Astrocyte (in vitro differentiated cells and primary cell): ENCODE measurements around the gene PBRM1. TPM values are rescaled to one million over a fixed set of nuclear protein-coding genes. Genes with fewer than 3 reads are reported as not detected.

ENCODE experiments used
- DNase-seq: peaks from one replicate; pipeline ENCODE4 v3.0.0-alpha.2; 2010; ENCODE audit warnings: low read depth
- FAIRE-seq: peaks from 2 replicates; lab custom pipeline; 2011; peaks lifted over from hg19 to GRCh38; lab: Jason Lieb, UNC
- H2AFZ ChIP-seq: 2 replicates; pipeline ENCODE4 v1.6.0; 2012; ENCODE audit warnings: low read depth, low read length, inconsistent platforms
- H3K27ac ChIP-seq: 2 replicates; pipeline ENCODE4 v1.5.1; 2011; ENCODE audit warnings: low read depth, low read length, inconsistent platforms
- H3K27me3 ChIP-seq: 2 replicates; pipeline ENCODE4 v1.6.0; 2011; ENCODE audit warnings: low read length, inconsistent platforms; ENCODE audit not compliant: insufficient read depth
- H3K36me3 ChIP-seq: 2 replicates; pipeline ENCODE4 v1.5.1; 2011; ENCODE audit warnings: low read length, inconsistent platforms; ENCODE audit not compliant: insufficient read depth
- H3K4me1 ChIP-seq: 2 replicates; pipeline ENCODE4 v1.5.1; 2011; ENCODE audit warnings: low read length, inconsistent platforms; ENCODE audit not compliant: insufficient read depth
- H3K4me2 ChIP-seq: 2 replicates; pipeline ENCODE4 v1.6.0; 2012; ENCODE audit warnings: low read length, inconsistent platforms
- H3K4me3 ChIP-seq: 2 replicates; pipeline ENCODE4 v1.5.1; 2011; ENCODE audit warnings: low read depth, mild to moderate bottlenecking, low read length, inconsistent platforms; ENCODE audit not compliant: insufficient read depth
- H3K79me2 ChIP-seq: 2 replicates; pipeline ENCODE4 v1.6.0; 2012; ENCODE audit warnings: mild to moderate bottlenecking, low read length, inconsistent platforms; ENCODE audit not compliant: insufficient read depth
- H3K9ac ChIP-seq: 2 replicates; pipeline ENCODE4 v1.6.0; 2012; ENCODE audit warnings: mild to moderate bottlenecking, low read length, inconsistent platforms
- H3K9me3 ChIP-seq: 2 replicates; pipeline ENCODE4 v1.5.1; 2012; ENCODE audit warnings: low read depth, mild to moderate bottlenecking, low read length, inconsistent platforms; ENCODE audit not compliant: insufficient read depth
- H4K20me1 ChIP-seq: 2 replicates; pipeline ENCODE4 v1.6.0; 2012; ENCODE audit warnings: low read length, inconsistent platforms; ENCODE audit not compliant: insufficient read depth
- H3K27ac Mint-ChIP-seq: one replicate; pipeline ENCODE4 v1.8.0; 2021; ENCODE audit warnings: mild to moderate bottlenecking, mixed read lengths; ENCODE audit not compliant: unreplicated experiment
- H3K27me3 Mint-ChIP-seq: one replicate; pipeline ENCODE4 v1.8.0; 2021; ENCODE audit warnings: low read depth, mixed read lengths; ENCODE audit not compliant: unreplicated experiment
- H3K36me3 Mint-ChIP-seq: one replicate; pipeline ENCODE4 v1.8.0; 2021; ENCODE audit warnings: low read depth, mixed read lengths; ENCODE audit not compliant: unreplicated experiment
- H3K4me1 Mint-ChIP-seq: one replicate; pipeline ENCODE4 v1.8.0; 2021; ENCODE audit warnings: low read depth, mixed read lengths; ENCODE audit not compliant: unreplicated experiment
- H3K4me3 Mint-ChIP-seq: one replicate; pipeline ENCODE4 v1.8.0; 2021; ENCODE audit warnings: mild to moderate bottlenecking, moderate library complexity, mixed read lengths; ENCODE audit not compliant: unreplicated experiment
- H3K9me3 Mint-ChIP-seq: one replicate; pipeline ENCODE4 v1.8.0; 2021; ENCODE audit warnings: mild to moderate bottlenecking, mixed read lengths; ENCODE audit not compliant: unreplicated experiment
- EZH2 ChIP-seq: IDR thresholded peaks from 2 replicates; pipeline ENCODE4 v1.6.1; 2012; ENCODE audit warnings: mild to moderate bottlenecking, low read length, inconsistent platforms; ENCODE audit not compliant: insufficient read depth
- total RNA-seq: library from RNA; stranded (reverse); gene quantifications from 2 replicates; pipeline ENCODE4 v1.2.1, GENCODE V29; 2021
- TF ChIP-seq, protein P1 (sequence below): IDR thresholded peaks from 2 replicates; pipeline ENCODE4 v1.5.1; 2011; ENCODE audit warnings: low read depth, mild to moderate bottlenecking, inconsistent platforms, low read length, moderate library complexity; ENCODE audit not compliant: insufficient read depth

PBRM1 gene
- total RNA-seq, 1 donor from 2014 or later = 54.5 TPM

DNA sequence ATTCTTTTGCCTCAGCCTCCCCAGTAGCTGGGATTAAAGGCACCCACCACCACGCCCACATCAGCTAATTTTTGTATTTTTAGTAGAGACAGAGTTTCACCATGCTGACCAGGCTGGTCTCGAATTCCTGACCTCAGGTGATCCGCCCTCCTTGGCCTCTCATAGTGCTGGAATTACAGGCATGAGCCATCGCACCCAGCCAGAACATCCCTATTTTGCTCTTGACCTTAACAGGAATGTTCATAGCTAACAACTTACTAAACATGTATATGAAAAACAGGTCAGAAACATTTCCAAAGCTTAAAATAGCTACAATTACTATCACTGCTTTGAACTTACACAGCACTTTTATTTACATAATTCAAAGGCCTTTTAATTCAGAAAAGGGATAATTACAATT lies 115.6 kb downstream of the PBRM1 start:
- Mint-ChIP-seq H3K27ac (peak overlapping the region; percentile 22), H3K27me3 (no peaks in the 10 kb centered on the region), H3K36me3 (peaks cover 6% of the 10 kb centered on the region), H3K4me1 (peaks cover 7% of the 10 kb centered on the region), H3K9me3 (no peaks in the 10 kb centered on the region), H3K4me3 (no peak overlapping the region)
- DNase-seq (peak; percentile 57), FAIRE-seq (no peak)
- Histone ChIP-seq H3K9ac (no peak overlapping the region), H3K9me3 (no peaks in the 10 kb centered on the region), H4K20me1 (peaks cover 4% of the 10 kb centered on the region), H2AFZ (no peak overlapping the region), H3K36me3 (peaks cover 12% of the 10 kb centered on the region), H3K4me1 (peaks cover 2% of the 10 kb centered on the region), H3K4me2 (no peak overlapping the region), H3K27ac (peak overlapping the region; percentile 27), H3K4me3 (no peak overlapping the region), H3K27me3 (no peaks in the 10 kb centered on the region), H3K79me2 (no peaks in the 10 kb centered on the region)
- TF ChIP-seq, protein P1, sequence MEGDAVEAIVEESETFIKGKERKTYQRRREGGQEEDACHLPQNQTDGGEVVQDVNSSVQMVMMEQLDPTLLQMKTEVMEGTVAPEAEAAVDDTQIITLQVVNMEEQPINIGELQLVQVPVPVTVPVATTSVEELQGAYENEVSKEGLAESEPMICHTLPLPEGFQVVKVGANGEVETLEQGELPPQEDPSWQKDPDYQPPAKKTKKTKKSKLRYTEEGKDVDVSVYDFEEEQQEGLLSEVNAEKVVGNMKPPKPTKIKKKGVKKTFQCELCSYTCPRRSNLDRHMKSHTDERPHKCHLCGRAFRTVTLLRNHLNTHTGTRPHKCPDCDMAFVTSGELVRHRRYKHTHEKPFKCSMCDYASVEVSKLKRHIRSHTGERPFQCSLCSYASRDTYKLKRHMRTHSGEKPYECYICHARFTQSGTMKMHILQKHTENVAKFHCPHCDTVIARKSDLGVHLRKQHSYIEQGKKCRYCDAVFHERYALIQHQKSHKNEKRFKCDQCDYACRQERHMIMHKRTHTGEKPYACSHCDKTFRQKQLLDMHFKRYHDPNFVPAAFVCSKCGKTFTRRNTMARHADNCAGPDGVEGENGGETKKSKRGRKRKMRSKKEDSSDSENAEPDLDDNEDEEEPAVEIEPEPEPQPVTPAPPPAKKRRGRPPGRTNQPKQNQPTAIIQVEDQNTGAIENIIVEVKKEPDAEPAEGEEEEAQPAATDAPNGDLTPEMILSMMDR = no peak
- TF ChIP-seq EZH2 = no peak

DNA sequence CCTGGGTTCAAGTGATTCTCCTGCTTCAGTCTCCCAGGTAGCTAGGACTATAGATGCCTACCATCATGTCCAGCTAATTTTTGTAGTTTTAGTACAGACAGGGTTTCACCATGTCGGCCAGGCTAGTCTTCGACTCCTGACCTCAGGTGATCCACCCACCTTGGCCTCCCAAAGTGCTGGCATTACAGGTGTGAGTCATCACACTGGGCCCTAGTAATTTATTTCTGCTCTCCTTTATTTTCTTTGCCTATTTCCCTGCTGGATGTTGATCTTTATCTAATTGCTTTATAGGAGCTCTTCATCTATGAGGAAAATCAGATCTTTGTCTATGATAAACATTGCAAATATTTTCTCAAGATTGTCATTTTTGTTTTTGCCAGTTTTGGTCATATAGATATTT lies 117.6 kb downstream of the PBRM1 start:
- no peaks in the 10 kb centered on the region for H3K79me2 ChIP-seq
- peaks cover 2% of the 10 kb centered on the region for H3K4me1 ChIP-seq
- no peak overlapping the region for H3K9ac ChIP-seq
- FAIRE-seq (no peak), DNase-seq (no peak)
- peaks cover 18% of the 10 kb centered on the region for H3K36me3 ChIP-seq
- H2AFZ ChIP-seq = no peak overlapping the region
- Mint-ChIP-seq H3K27ac (no peak overlapping the region), H3K36me3 (peaks cover 2% of the 10 kb centered on the region), H3K27me3 (no peaks in the 10 kb centered on the region), H3K4me3 (no peak overlapping the region), H3K9me3 (no peaks in the 10 kb centered on the region), H3K4me1 (peaks cover 7% of the 10 kb centered on the region)
- no peaks in the 10 kb centered on the region for H4K20me1 ChIP-seq
- no peak overlapping the region for H3K27ac ChIP-seq
- TF ChIP-seq, protein P1 = no peak
- no peak for TF ChIP-seq EZH2
- H3K4me2 ChIP-seq = no peak overlapping the region
- no peak overlapping the region for H3K4me3 ChIP-seq
- no peaks in the 10 kb centered on the region for H3K9me3 ChIP-seq
- no peaks in the 10 kb centered on the region for H3K27me3 ChIP-seq

DNA sequence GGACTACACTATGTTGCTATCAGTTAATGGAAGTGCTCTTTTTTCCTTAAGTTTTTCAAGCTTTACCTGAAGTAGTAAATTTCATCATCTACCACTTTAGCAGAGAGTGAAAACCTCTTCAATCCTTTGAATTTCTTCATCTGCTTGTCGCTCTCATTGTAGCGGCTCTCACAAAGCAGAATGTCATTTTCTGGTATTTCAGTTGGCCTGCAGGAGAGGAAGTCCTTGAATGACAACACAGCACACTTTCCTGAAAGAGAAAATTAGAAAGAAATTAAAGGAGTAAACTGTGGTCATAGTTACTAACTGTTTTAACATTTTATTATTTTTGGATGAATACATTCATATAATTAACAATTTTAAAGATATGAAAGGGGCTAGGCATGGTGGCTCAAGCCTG lies 121.7 kb downstream of the PBRM1 start:
- no peak overlapping the region for H2AFZ ChIP-seq

More for the DNA sequence above, 121.7 kb downstream of the PBRM1 start:
- FAIRE-seq = no peak
- H3K27ac Mint-ChIP-seq = no peak overlapping the region
- peaks cover 11% of the 10 kb centered on the region for H3K36me3 Mint-ChIP-seq
- no peaks in the 10 kb centered on the region for H3K4me1 ChIP-seq
- peaks cover 39% of the 10 kb centered on the region for H3K36me3 ChIP-seq
- no peaks in the 10 kb centered on the region for H3K27me3 ChIP-seq
- no peak for DNase-seq
- TF ChIP-seq EZH2 = no peak
- TF ChIP-seq, protein P1 = no peak
- peaks cover 4% of the 10 kb centered on the region for H3K79me2 ChIP-seq
- no peak overlapping the region for H3K9ac ChIP-seq
- H3K27me3 Mint-ChIP-seq = no peaks in the 10 kb centered on the region
- H3K4me3 Mint-ChIP-seq = no peak overlapping the region
- peaks cover 11% of the 10 kb centered on the region for H3K4me1 Mint-ChIP-seq
- H3K4me3 ChIP-seq = no peak overlapping the region
- no peaks in the 10 kb centered on the region for H4K20me1 ChIP-seq
- H3K9me3 ChIP-seq = no peaks in the 10 kb centered on the region
- no peak overlapping the region for H3K27ac ChIP-seq
- H3K4me2 ChIP-seq = no peak overlapping the region
- no peaks in the 10 kb centered on the region for H3K9me3 Mint-ChIP-seq
